Mononuclear cell (primary cell): ENCODE data around the gene SDSL. TPM values are rescaled to one million over a fixed set of nuclear protein-coding genes. Genes with fewer than 3 reads are reported as not detected.

Experiments
- H3K27me3 ChIP-seq: 2 replicates; pipeline ENCODE4 v1.6.0; 2011; ENCODE audit warnings: low read length, control low read depth; ENCODE audit not compliant: insufficient read depth
- H3K4me1 ChIP-seq: 2 replicates; pipeline ENCODE4 v1.5.1; 2011; ENCODE audit warnings: mild to moderate bottlenecking, low read length, control low read depth; ENCODE audit not compliant: insufficient read depth
- H3K4me3 ChIP-seq: 2 replicates; pipeline ENCODE4 v1.5.1; 2011; ENCODE audit warnings: mild to moderate bottlenecking, low read length, moderate library complexity
- H3K9me3 ChIP-seq: 2 replicates; pipeline ENCODE4 v1.5.1; 2011; ENCODE audit warnings: low read depth, mild to moderate bottlenecking, control low read depth, low read length
- total RNA-seq: library from RNA; depleted of rRNA; stranded (reverse); fragments of >200 nt; gene quantifications from one replicate; pipeline ENCODE4 v1.2.3, GENCODE V29; 2012

The SDSL gene, protein sequence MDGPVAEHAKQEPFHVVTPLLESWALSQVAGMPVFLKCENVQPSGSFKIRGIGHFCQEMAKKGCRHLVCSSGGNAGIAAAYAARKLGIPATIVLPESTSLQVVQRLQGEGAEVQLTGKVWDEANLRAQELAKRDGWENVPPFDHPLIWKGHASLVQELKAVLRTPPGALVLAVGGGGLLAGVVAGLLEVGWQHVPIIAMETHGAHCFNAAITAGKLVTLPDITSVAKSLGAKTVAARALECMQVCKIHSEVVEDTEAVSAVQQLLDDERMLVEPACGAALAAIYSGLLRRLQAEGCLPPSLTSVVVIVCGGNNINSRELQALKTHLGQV
- 2.6 TPM for total RNA-seq

DNA sequence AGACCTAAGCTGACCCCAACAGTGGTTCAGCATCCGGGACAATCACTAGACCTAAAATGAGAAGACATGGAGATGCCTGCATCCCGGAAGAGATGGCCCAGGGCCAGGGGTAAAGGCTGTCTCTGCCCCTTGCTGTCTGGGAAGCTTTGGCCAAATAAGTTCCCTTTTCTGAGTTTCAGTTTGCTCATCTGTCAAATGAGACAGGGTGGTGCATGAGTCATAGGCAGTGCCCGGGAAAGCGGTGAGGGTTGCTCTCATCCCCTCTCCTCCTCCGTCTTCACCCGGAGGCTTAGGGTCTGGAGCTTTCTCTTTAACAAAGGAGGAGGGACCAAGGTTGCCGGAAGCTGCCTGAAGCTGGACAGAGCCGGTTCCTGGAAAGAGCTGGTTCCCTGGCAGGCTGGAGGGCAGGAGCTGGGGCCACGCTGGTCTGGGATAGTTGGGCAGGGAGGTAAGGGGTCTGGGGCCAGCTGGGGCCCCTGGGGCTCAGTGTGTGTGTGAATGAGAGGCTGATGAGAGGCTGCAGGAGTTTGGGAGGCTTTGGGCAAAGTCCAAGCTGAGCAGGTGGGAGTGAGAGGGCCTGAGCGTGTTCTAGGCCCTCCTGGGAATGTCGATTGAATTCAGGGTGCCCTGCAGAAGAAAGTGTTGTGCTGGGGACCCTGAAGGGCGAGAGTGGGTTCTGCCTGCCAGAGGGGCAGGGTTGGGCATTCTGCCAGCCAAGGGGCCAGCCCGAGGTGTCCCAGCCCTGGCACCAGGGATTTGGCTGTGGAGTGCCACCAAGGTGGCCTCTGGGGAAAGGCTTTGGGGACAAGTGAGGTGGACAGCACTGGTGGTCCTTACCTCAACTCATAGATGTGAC is at the start of gene SDSL:
TSS of gene SDSL (plus strand) at position 351 of the 856 bp plus-strand sequence. CDS start 5,603 bp downstream, outside the sequence.
- peak within 1 kb of the TSS; percentile 7 for H3K4me3 ChIP-seq

DNA sequence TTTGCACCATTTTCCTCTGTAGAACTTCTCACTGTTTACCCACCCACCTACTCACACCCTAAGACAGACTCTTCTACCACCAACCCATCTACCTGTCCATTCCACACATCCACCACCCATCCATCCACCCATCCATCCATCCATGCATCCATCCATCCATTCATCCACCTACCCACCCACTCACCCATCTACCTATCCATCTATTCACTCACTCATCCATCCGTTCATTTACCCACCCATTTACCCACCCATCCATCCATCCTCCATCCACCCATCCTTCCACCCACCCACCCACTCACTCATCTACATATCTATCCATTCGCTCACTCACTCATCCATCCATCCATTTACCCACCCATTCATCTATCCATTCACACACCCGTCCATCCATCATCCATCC is 48.7 kb upstream of the SDSL start:
- Histone ChIP-seq H3K9me3 (no peaks in the 10 kb centered on the region), H3K27me3 (no peaks in the 10 kb centered on the region), H3K4me3 (no peak overlapping the region), H3K4me1 (peaks cover 8% of the 10 kb centered on the region)

More for the DNA sequence above, at the start of gene SDSL:
- no peaks in the 10 kb centered on the region for H3K27me3 ChIP-seq
- H3K4me1 ChIP-seq: peaks cover 21% of the 10 kb centered on the region
- no peaks in the 10 kb centered on the region for H3K9me3 ChIP-seq

DNA sequence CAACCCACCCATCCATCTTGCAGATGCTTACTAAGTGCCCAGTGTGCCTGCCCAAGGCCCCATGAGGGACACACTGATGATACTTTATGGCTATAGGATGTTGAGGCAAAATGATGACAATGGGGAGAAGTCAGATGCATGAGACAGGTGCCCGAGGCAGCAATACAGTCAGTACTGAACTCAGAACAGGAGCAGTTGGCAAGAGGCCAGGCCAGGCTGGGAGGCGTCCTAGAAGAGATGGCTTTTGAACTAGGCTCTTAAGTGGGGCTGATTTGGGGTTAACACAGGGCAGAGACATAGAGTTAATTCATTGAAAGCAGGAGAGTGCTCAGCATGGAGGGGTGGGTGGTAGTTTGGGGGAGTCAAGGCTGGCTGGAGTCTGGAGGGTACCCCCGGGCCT is 48.2 kb upstream of the SDSL start:
- Histone ChIP-seq H3K9me3 (no peaks in the 10 kb centered on the region), H3K4me3 (no peak overlapping the region), H3K4me1 (peaks cover 8% of the 10 kb centered on the region), H3K27me3 (no peaks in the 10 kb centered on the region)

DNA sequence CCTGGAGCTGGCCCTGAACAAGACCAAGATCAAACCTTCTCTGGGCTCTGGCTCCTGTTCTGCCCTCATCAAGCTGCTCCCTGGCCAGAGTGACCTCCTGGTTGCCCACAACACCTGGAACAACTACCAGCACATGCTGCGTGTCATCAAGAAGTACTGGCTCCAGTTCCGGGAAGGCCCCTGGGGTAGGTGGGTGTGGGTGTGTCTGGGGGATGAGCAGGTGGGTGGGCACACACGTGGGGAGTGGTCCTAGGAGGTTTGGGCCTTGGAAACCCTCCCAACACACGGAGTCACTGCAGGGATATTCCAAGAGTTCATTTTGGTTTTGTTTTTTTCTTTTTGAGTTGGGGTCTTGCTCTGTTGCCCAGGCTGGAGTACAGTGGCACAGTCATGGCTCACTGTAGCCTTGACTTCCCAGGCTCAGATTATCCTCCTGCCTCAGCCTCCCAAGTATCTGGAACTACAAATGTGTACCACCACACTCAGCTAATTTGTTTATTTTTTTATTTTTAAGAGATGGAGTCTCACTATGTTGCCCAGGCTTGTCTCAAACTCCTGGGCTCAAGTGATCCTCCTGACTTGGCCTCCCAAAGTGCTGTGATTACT is 47.3 kb upstream of the SDSL start:
- H3K4me1 ChIP-seq: peaks cover 3% of the 10 kb centered on the region
- H3K9me3 ChIP-seq: no peaks in the 10 kb centered on the region
- H3K27me3 ChIP-seq: no peaks in the 10 kb centered on the region
- H3K4me3 ChIP-seq: no peak overlapping the region

DNA sequence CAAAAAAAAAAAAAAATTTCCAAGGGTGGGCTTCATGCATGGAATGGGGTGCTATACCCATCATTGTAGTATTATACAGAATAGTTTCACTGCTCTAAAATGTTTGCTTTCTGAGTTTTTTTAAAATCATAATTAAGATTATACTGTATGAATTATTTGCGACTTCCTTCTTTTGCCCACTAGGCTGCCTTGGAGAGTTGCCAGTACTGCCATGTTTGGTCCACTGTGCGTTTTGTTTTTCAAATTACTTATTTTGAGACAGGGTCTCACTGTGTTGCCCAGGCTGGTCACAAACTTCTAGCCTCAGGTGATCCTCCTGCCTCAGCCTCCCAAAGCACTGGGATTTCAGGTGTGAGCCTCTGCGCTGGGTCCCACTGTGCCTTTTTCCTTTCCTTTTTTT is 43.9 kb upstream of the SDSL start:
- H3K4me3 ChIP-seq: no peak overlapping the region

DNA sequence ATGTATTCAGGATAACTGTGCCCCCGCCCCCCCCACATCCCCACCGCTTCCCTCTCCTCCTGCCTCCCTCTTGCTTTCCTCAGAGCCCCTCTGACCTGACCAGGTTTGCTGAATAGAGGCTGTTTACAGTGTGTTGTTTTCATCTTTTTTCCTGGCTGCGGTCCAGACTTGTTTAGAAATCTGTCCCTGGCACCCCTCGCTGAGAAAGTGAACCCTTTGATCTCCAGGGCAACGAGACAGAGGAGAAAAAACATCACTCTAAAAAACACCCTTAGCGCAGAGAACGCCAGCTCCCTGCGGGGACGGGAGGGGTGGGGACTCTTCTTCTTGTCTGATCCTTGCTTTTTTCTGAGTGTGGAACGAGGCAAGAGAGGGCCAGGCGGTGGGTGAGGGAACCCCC is 41.0 kb upstream of the SDSL start:
- Histone ChIP-seq H3K9me3 (no peaks in the 10 kb centered on the region), H3K4me3 (no peak overlapping the region), H3K4me1 (no peaks in the 10 kb centered on the region), H3K27me3 (no peaks in the 10 kb centered on the region)

More for the DNA sequence above, 43.9 kb upstream of the SDSL start:
- Histone ChIP-seq H3K9me3 (no peaks in the 10 kb centered on the region), H3K27me3 (no peaks in the 10 kb centered on the region), H3K4me1 (no peaks in the 10 kb centered on the region)

DNA sequence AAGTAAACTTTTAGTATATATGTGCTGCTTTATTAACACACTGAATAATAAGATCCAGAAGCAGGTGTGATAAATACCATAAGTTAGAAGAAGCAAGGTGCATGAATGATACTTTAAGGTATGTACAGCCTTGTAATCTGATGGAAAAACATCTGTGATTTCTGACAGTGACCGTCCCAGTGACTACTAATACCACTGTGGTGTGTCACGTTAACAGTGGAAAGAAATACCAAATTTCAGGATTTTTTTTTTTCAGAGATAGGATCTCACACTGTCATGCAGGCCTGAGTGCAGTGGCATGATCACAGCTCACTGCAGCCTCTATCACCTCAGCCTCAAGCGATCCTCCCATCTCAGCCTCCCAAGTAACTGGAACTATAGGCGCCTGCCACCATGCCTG is 40.0 kb upstream of the SDSL start:
- H3K4me3 ChIP-seq: no peak overlapping the region

DNA sequence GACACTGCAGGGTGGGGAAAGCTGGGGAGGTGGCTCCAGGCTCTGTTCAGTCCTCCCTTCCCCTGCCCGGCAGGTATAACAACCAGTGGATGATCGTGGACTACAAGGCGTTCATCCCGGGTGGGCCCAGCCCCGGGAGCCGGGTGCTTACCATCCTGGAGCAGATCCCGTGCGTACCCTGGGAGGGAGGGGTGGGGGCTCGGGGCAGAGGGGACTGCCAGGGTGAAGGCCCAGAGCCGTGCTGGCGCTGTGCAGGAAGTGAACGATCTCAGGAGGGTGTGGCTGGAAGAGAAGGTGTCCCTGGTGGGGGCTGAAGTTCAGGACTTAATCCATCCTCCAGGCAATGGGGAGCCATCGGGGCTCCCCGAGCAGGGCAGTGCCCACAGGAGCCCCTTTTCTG is 37.4 kb upstream of the SDSL start:
- H3K4me3 ChIP-seq: no peak overlapping the region
- no peaks in the 10 kb centered on the region for H3K27me3 ChIP-seq
- no peaks in the 10 kb centered on the region for H3K4me1 ChIP-seq
- no peaks in the 10 kb centered on the region for H3K9me3 ChIP-seq

More for the DNA sequence above, 40.0 kb upstream of the SDSL start:
- Histone ChIP-seq H3K4me1 (no peaks in the 10 kb centered on the region), H3K9me3 (no peaks in the 10 kb centered on the region), H3K27me3 (no peaks in the 10 kb centered on the region)

DNA sequence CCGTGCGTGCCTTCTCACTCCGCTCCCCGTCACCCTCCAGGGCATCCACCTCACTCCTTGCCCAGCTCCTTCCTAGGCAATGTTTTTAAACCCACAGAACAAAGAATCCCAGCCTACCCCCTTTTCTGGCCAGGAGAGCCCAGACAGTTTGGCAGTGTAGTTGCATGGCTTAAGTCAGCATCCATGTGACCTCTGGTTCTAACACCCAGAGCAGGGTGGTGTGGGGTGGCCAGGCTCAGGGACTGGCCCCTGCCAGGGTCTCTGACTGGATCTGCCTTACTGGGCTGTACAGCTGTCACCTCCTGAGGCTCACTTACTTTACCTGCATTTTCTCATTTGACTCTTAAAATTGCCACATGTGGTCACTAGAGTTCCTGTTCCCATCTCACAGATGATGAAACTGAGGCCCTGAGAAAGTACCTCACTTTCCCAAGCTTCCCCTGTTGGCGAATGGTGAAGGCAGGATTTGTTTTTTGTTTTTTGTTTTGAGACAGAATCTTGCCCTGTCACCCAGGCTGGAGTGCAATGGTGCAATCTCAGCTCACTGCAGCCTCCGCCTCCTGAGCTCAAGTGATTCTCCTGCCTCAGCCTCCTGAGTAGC is 36.8 kb upstream of the SDSL start:
- H3K9me3 ChIP-seq: no peaks in the 10 kb centered on the region
- no peaks in the 10 kb centered on the region for H3K27me3 ChIP-seq
- no peaks in the 10 kb centered on the region for H3K4me1 ChIP-seq
- H3K4me3 ChIP-seq: no peak overlapping the region

DNA sequence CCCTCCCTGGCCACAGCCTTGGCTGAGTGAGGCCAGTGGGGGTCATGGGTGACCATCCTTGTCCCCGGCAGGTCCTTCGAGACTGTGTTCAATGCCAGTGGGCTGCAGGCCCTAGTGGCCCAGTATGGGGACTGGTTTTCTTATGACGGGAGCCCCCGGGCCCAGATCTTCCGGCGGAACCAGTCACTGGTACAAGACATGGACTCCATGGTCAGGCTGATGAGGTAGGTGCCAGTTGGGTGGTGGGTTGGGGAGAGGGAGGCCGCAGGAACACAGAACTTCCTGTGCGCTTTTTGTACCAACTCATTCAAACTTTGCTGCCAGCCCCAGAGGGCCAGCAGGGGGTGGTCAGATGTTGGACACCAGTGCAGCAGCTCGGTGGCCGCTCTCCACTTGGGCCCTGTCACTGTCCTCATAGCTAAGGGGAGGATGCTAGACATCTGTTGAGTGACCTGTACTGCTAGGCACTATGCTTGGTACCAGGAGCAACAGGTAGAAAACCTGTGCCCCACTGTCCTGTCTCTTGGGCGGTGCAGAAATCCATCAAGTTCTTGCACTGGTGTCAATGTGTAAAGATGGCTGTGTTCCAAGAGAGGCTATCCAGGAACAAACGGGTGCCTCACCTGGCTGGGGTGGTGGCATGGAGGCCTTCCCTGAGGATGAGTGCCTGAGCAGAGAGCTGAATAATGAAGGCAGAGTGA is 35.2 kb upstream of the SDSL start:
- H3K4me1 ChIP-seq: no peaks in the 10 kb centered on the region
- H3K4me3 ChIP-seq: no peak overlapping the region
- H3K27me3 ChIP-seq: no peaks in the 10 kb centered on the region
- H3K9me3 ChIP-seq: no peaks in the 10 kb centered on the region

DNA sequence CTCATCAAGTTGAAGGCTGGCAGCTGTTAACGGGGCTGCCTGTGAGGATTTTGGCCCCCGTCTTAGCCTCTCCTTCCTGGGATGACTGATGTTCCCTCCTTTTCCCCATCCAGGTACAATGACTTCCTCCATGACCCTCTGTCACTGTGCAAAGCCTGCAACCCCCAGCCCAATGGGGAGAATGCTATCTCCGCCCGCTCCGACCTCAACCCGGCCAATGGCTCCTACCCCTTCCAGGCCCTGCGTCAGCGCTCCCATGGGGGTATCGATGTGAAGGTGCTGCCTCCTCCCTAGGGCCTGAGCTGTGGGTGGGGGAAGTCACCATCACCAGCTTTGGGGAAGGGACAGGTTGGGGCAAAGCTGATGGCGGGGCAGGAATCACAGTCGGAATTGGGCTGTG is 34.5 kb upstream of the SDSL start:
- no peaks in the 10 kb centered on the region for H3K27me3 ChIP-seq
- H3K4me1 ChIP-seq: no peaks in the 10 kb centered on the region
- H3K4me3 ChIP-seq: no peak overlapping the region
- H3K9me3 ChIP-seq: no peaks in the 10 kb centered on the region

DNA sequence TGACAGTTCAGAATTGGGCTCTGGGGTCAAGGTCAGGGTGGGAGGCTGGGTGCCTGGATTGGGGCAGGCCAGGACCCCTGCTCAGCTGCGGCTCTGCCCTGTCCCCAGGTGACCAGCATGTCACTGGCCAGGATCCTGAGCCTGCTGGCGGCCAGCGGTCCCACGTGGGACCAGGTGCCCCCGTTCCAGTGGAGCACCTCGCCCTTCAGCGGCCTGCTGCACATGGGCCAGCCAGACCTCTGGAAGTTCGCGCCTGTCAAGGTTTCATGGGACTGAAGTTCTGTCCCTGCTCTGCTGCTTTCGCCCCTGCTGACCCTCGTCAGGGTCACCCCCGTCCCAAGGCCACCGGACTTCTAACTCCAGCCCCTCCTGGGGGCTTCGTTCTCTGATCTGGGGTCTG is 33.8 kb upstream of the SDSL start:
- H3K4me1 ChIP-seq: no peaks in the 10 kb centered on the region
- no peaks in the 10 kb centered on the region for H3K9me3 ChIP-seq
- no peak overlapping the region for H3K4me3 ChIP-seq

DNA sequence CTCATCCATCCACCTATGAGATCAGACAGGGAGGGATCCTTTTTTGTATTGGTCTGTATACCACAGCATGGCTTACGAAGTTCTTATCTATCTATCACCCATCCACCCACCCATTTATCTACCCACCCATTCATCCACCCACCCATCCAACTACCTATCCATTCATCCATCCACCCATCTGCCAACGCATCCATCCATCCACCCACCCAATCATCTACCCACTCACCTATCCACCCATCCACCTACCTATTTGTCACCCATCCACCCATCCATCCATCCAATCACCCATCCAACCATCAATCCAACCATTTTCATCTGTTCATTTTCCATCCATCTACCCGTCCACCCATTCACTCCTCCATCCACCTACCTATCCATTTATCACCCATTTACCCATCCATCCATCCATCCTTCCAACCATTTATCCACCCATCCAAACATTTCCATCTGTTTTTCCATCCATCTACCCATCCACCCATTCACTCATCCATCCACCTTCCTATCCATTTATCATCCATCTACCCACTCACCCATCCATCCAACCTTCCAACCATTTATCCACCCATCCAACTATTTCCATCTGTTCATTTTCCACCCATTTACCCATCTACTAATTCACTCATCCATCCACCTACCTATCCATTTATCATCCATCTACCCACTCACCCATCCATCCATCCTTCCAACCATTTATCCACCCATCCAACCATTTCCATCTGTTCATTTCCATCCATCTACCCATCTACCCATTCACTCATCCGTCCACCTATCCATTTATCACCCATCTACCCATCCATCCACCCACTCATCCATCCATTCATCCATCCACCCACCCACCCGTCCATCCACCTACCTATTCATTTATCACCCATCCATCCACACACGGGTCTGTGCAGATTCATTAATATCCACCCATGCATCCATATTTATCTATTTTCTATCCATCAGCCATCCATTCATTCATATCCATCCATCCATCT is 31.8 kb upstream of the SDSL start:
- Histone ChIP-seq H3K9me3 (no peaks in the 10 kb centered on the region), H3K4me3 (no peak overlapping the region), H3K27me3 (no peaks in the 10 kb centered on the region), H3K4me1 (no peaks in the 10 kb centered on the region)

More for the DNA sequence above, 33.8 kb upstream of the SDSL start:
- H3K27me3 ChIP-seq: no peaks in the 10 kb centered on the region
